ENCODE results near the gene FBRSL1.

- TF ChIP-seq CTCF (IDR thresholded peaks at IDR 0.05) (no peak), POLR2AphosphoS5 (IDR thresholded peaks at IDR 0.05) (no peak), POLR2A (IDR thresholded peaks at IDR 0.05) (no peak)
These were observed 47.1 kb downstream of the FBRSL1 start for GRCh38 chr12:132537049-132537448.

Measured in breast epithelium (tissue), 3 donors.